Measurements from ENCODE around the gene UGT1A6. TPM values are rescaled to one million over a fixed set of nuclear protein-coding genes. Genes with fewer than 3 reads are reported as not detected.
A peak's percentile ranks its signal among the peaks of the same experiment; 100 is the strongest.

The UGT1A6 gene
- total RNA-seq, 1 donor from 2014 or later = not detected

DNA sequence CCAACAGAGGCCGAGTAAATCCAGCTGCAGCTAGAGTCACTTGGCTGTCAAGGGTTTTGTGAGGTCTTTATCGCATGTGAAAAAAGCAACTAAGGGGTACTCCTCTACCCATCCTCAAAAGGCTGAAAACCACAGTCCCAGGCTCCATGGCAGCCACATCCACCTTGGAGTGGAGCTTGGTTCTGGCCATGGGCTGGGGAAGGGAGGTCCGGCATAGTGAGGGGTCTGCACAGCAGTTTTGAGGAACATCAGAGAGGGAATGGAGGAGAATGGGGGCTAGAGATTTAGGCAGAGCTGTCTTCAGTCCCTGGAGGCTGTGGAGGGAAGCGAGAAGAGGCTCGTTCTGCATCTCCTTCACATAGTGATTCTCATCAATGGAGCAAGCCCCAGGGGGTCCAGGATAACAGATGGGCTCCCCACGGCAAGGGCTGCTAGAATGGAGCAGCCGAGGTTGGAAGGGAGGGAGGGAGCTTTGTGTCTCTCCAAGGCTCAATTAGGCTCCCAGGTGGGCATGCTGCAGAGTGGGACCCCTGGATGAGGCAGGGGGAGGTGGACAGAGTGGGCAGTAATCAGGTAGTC, 106.5 kb downstream of the UGT1A6 start:
- Mint-ChIP-seq H3K36me3 (ENCODE audit: insufficient read depth) (no peaks in the 10 kb centered on the region), H3K27ac (no peak overlapping the region), H3K4me3 (ENCODE audit: low read depth) (no peak overlapping the region), H3K9me3 (ENCODE audit: low read depth) (peaks cover 5% of the 10 kb centered on the region), H3K4me1 (ENCODE audit: low read depth) (no peaks in the 10 kb centered on the region), H3K27me3 (peaks cover 14% of the 10 kb centered on the region)
- TF ChIP-seq, protein P1, sequence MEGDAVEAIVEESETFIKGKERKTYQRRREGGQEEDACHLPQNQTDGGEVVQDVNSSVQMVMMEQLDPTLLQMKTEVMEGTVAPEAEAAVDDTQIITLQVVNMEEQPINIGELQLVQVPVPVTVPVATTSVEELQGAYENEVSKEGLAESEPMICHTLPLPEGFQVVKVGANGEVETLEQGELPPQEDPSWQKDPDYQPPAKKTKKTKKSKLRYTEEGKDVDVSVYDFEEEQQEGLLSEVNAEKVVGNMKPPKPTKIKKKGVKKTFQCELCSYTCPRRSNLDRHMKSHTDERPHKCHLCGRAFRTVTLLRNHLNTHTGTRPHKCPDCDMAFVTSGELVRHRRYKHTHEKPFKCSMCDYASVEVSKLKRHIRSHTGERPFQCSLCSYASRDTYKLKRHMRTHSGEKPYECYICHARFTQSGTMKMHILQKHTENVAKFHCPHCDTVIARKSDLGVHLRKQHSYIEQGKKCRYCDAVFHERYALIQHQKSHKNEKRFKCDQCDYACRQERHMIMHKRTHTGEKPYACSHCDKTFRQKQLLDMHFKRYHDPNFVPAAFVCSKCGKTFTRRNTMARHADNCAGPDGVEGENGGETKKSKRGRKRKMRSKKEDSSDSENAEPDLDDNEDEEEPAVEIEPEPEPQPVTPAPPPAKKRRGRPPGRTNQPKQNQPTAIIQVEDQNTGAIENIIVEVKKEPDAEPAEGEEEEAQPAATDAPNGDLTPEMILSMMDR (IDR thresholded peaks at IDR 0.05; ENCODE audit: unreplicated experiment) = no peak
- peak; percentile 3 for DNase-seq (ENCODE audit: low spot score, unreplicated experiment)

DNA sequence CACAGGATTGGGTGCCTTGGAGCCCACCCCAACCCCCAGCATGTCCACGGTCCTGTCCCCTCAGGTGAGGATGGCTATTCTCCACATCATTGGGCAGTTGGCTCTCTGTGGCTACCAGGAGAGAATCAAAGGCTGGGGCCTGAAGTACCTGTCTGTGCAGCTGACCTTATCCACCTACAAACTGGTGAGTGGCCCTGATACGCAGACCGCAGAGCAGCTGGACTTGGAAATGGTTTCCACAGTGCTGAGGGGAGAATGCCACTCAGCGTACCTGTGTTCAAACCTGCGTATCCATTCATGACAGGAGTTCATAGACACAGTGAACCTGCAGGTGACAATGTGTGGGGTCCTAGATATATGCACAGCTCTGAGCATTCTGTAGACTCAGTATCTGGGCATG, 107.0 kb downstream of the UGT1A6 start:
- no peaks in the 10 kb centered on the region for H3K4me1 Mint-ChIP-seq (ENCODE audit: low read depth)
- TF ChIP-seq, protein P1 (IDR thresholded peaks at IDR 0.05; ENCODE audit: unreplicated experiment) = no peak
- H3K9me3 Mint-ChIP-seq (ENCODE audit: low read depth) = peaks cover 5% of the 10 kb centered on the region
- H3K4me3 Mint-ChIP-seq (ENCODE audit: low read depth) = no peak overlapping the region
- no peak for DNase-seq (ENCODE audit: low spot score, unreplicated experiment)
- no peak overlapping the region for H3K27ac Mint-ChIP-seq
- peaks cover 17% of the 10 kb centered on the region for H3K27me3 Mint-ChIP-seq
- H3K36me3 Mint-ChIP-seq (ENCODE audit: insufficient read depth) = no peaks in the 10 kb centered on the region

DNA sequence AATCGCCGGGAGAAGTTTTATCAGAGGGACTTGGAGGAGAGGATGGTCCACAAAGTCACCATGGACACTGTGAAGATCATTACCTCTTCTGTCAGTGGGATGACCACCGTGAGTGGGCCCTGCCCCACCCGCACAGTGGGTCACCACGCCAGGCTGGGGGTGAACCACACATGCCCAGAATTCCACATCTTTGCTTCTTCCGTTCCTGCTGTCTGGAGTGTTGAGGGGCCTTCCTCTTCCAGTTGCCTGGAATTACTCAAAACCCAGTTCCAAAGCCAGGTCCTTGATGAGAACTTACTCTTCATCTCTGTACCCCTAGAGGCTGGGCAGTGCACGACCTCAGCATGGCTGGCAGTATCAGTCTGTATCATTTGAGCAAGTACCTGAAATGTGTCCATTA, 107.5 kb downstream of the UGT1A6 start:
- H3K36me3 Mint-ChIP-seq (ENCODE audit: insufficient read depth) = no peaks in the 10 kb centered on the region
- TF ChIP-seq, protein P1 (IDR thresholded peaks at IDR 0.05; ENCODE audit: unreplicated experiment) = no peak
- H3K27me3 Mint-ChIP-seq = peaks cover 22% of the 10 kb centered on the region
- H3K9me3 Mint-ChIP-seq (ENCODE audit: low read depth) = peaks cover 5% of the 10 kb centered on the region
- H3K4me1 Mint-ChIP-seq (ENCODE audit: low read depth) = no peaks in the 10 kb centered on the region
- DNase-seq (ENCODE audit: low spot score, unreplicated experiment) = peak; percentile 5
- H3K4me3 Mint-ChIP-seq (ENCODE audit: low read depth) = no peak overlapping the region
- no peak overlapping the region for H3K27ac Mint-ChIP-seq

DNA sequence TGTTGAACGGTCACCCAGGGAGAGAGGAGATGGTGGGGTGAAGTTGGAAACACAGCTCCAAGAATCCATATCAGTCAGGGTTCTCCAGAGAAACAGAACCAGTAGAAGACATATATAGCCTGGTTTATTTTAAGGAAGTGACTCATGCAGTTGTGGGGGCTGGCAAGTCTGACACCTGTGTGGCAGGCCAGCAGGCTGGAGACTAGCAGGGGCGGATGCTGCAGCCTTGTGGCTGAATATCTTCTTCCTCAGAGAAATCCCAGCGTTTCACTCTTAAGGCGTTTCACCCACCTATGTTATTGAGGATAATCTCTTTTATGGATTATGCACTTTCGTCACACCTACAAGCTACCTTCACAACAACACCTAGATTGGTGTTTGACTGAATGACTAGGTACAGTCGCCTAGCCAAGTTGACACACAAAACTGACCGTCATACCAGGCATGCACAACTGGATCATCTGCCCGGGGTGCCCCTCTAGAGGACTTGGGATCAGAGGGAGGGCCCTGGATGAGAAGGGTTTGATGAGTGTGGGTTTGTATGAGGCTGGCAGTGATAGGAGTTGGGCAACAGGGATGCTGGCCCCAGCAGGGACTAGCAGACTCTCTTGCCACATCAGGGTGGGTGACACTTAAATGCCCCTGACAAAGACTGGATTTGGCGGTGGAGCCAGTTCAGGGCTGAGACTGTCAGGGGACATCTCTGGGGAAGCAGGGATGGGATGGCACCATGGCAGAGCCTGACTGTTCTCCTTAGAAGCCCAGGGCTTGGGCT, 108.9 kb downstream of the UGT1A6 start:
- no peak overlapping the region for H3K27ac Mint-ChIP-seq

DNA sequence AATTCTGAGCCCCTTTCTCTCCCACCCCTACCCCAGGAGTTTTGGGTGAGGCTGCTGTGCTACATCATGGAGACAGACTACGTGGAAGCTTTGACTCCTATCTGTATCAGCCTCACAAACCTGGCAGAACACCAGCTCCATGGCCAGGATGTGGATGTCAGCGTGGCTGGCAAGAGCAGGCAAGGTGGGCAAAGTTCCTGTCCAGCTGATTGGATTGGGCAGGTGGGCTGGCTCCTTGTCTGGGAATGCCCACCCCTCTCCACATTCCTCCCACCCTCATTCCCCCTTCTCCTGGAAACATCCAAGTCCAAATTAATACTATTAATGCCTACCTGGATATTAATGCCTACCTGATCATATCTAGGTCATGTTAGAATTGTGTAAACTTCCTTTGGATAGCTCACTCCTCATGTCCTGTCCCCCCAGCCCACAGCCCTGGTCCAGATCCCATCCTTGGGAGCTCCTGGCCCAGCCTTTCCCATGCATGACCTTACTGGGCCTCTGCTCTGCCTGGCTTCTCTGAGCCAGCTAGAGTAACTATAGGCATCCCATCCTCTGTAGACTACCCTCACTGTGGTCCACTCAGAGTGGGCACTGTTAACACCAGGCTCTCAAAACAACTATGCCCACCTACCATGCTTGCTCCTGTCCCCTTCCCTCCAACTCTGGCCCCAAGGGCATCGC, 109.6 kb downstream of the UGT1A6 start:
- no peaks in the 10 kb centered on the region for H3K36me3 Mint-ChIP-seq (ENCODE audit: insufficient read depth)
- H3K4me3 Mint-ChIP-seq (ENCODE audit: low read depth) = no peak overlapping the region
- DNase-seq (ENCODE audit: low spot score, unreplicated experiment) = no peak
- TF ChIP-seq, protein P1 (IDR thresholded peaks at IDR 0.05; ENCODE audit: unreplicated experiment) = no peak
- no peak overlapping the region for H3K27ac Mint-ChIP-seq
- H3K27me3 Mint-ChIP-seq = peaks cover 26% of the 10 kb centered on the region
- no peaks in the 10 kb centered on the region for H3K4me1 Mint-ChIP-seq (ENCODE audit: low read depth)
- H3K9me3 Mint-ChIP-seq (ENCODE audit: low read depth) = peaks cover 5% of the 10 kb centered on the region

More for the DNA sequence above, 108.9 kb downstream of the UGT1A6 start:
- Mint-ChIP-seq H3K4me3 (ENCODE audit: low read depth) (no peak overlapping the region), H3K36me3 (ENCODE audit: insufficient read depth) (no peaks in the 10 kb centered on the region), H3K27me3 (peaks cover 26% of the 10 kb centered on the region), H3K4me1 (ENCODE audit: low read depth) (no peaks in the 10 kb centered on the region), H3K9me3 (ENCODE audit: low read depth) (peaks cover 5% of the 10 kb centered on the region)
- no peak for DNase-seq (ENCODE audit: low spot score, unreplicated experiment)
- TF ChIP-seq, protein P1 (IDR thresholded peaks at IDR 0.05; ENCODE audit: unreplicated experiment) = no peak

Data from progenitor cell of endocrine pancreas (in vitro differentiated cells).